Gastrocnemius medialis (tissue), 4 donors: ENCODE results near the gene VTN.

Source experiments
- POLR2A ChIP-seq, 2 donors: fragments of 450-650 bp; IDR thresholded peaks; one replicate each; pipeline ENCODE4 v1.6.1; 2017; ENCODE audit warnings: antibody characterized with exemption in 2 of 2, mild to moderate bottlenecking in 2 of 2, moderate library complexity in 2 of 2
- TF ChIP-seq, protein P1 (sequence below), 5 experiments: fragments of 450-650 bp in 3 of 5; fragments of 200-600 bp in 2 of 5; sonication (generic) in 2 of 5; IDR thresholded peaks in 4 of 5; conservative IDR thresholded peaks in 1 of 5; 1 replicate in 4 of 5; 2 replicates in 1 of 5; pipeline ENCODE4 v1.5.1; 2016 to 2019; ENCODE audit warnings: antibody characterized with exemption in 5 of 5, mild to moderate bottlenecking in 3 of 5, moderate library complexity in 3 of 5

DNA sequence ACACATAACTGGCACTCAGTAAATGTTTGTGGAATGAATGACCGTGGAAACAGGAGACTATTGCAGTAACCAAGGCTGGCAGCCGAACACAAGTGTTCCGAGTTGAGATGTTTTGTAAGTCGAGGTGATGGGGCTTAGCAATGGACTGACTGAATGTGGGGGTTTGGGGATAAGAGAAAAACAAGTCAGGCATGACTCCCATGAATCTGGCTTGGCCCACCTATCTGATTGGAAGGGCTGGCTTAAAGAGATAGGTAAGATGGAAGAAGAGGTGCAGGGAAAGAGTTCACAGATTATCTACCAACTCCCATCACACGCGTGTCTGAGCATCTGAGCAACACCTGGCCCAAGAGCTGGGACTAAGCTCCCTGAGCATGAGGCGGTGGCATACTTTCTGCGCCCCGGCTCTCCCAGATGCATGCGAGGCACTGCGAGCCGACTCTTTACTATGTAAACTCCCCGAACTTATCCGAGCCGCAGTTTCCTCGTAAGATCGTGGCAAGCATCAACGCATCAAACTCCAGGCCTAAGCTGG is 35.4 kb downstream of the VTN start:
- TF ChIP-seq, protein P1, sequence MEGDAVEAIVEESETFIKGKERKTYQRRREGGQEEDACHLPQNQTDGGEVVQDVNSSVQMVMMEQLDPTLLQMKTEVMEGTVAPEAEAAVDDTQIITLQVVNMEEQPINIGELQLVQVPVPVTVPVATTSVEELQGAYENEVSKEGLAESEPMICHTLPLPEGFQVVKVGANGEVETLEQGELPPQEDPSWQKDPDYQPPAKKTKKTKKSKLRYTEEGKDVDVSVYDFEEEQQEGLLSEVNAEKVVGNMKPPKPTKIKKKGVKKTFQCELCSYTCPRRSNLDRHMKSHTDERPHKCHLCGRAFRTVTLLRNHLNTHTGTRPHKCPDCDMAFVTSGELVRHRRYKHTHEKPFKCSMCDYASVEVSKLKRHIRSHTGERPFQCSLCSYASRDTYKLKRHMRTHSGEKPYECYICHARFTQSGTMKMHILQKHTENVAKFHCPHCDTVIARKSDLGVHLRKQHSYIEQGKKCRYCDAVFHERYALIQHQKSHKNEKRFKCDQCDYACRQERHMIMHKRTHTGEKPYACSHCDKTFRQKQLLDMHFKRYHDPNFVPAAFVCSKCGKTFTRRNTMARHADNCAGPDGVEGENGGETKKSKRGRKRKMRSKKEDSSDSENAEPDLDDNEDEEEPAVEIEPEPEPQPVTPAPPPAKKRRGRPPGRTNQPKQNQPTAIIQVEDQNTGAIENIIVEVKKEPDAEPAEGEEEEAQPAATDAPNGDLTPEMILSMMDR (IDR thresholded peaks at IDR 0.05 in 4 of 5, conservative IDR thresholded peaks at IDR 0.05 in 1 of 5): no peak
- TF ChIP-seq POLR2A (IDR thresholded peaks at IDR 0.05): no peak
